Hepatocyte (in vitro differentiated cells): ENCODE data around the gene EEF2.

Source experiments
- EZH2 ChIP-seq: fragments of 200-600 bp; sonication (generic); IDR thresholded peaks from 2 replicates; pipeline ENCODE4 v1.6.1; 2016; ENCODE audit warnings: antibody characterized with exemption, mild to moderate bottlenecking, borderline replicate concordance
- EZH2phosphoT487 ChIP-seq: fragments of 200-600 bp; sonication (generic); IDR thresholded peaks from one replicate; pipeline ENCODE4 v1.6.1; 2018; ENCODE audit warnings: antibody characterized with exemption, mild to moderate bottlenecking, low read depth, moderate library complexity; ENCODE audit not compliant: unreplicated experiment, severe bottlenecking
- TF ChIP-seq, protein P1 (sequence below): fragments of 200-600 bp; sonication (generic); IDR thresholded peaks from 2 replicates; pipeline ENCODE4 v1.5.1; 2016; ENCODE audit warnings: antibody characterized with exemption, mild to moderate bottlenecking; ENCODE audit not compliant: poor library complexity

DNA sequence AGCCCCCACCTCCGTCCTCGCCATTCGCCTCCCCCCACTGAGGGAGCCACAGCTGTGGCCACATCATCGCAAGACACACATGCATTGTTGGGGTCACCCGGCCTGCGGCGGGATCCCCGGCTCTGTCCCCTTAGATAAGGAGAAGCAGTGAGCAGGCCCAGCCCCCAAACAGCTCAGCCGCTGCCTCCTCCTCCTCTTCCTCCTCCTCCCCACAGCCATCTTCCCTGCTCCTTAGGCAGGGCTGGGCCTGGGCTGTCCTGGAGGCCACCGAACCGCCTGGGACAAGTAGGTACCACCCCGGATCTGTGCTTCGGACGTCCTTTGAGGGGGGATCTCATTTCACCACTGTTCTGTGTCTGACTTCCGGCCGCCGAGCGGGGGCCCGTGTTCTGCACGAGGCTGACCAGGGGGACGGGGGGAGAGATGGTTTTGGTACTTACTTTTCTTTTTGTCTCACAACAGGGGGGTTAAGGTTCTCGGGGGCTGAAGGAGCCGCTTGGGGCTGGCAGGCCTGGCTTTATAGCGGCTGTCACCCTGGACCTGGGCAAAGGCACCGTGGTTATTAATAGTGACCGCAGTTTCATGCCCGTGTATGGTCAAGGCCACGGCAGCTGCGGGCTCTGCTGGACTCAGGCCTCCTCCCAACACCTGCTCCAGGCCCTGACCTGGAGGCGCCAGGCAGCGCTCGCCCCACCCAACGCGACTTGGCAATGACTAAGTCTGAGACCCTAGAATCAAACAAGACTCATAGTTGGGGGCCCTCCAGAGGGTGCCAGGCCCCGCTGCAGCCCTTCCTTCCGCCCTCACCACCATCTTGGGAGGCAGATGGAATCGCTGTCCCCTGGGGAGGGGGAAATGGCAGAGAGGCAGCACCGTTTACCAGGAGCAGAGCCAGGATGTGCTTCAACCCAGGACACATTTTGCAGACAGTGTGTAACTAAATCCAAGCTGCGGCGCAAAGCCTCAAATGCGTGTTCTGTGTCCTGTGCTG lies 34.1 kb downstream of the EEF2 start:
- TF ChIP-seq, protein P1, sequence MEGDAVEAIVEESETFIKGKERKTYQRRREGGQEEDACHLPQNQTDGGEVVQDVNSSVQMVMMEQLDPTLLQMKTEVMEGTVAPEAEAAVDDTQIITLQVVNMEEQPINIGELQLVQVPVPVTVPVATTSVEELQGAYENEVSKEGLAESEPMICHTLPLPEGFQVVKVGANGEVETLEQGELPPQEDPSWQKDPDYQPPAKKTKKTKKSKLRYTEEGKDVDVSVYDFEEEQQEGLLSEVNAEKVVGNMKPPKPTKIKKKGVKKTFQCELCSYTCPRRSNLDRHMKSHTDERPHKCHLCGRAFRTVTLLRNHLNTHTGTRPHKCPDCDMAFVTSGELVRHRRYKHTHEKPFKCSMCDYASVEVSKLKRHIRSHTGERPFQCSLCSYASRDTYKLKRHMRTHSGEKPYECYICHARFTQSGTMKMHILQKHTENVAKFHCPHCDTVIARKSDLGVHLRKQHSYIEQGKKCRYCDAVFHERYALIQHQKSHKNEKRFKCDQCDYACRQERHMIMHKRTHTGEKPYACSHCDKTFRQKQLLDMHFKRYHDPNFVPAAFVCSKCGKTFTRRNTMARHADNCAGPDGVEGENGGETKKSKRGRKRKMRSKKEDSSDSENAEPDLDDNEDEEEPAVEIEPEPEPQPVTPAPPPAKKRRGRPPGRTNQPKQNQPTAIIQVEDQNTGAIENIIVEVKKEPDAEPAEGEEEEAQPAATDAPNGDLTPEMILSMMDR: no peak
- TF ChIP-seq EZH2phosphoT487 (no peak), EZH2 (no peak)
